ENCODE measurements around the gene SETD2.
A peak's percentile ranks its signal among the peaks of the same experiment; 100 is the strongest.
"Not testable (repeated sequence)": the region's sequence is repeated elsewhere in the genome, so short reads cannot be mapped to it uniquely, and the experiment has no call there.

The SETD2 gene

DNA sequence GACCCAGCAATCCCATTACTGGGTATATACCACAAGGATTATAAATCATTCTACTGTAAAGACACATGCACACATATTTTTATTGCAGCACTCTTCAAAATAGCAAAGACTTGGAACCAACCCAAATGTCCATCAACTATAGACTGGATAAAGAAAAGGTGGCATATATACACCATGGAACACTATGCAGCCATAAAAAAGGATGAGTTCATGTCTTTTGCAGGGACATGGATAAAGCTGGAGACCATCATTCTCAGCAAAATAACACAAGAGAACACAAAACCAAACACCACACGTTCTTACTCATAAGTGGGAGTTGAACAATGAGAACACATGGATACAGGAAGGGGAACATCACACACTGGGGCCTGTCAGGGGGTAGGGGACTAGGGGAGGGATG, 137.5 kb downstream of the SETD2 start:
- DNase-seq: not testable (repeated sequence)

DNA sequence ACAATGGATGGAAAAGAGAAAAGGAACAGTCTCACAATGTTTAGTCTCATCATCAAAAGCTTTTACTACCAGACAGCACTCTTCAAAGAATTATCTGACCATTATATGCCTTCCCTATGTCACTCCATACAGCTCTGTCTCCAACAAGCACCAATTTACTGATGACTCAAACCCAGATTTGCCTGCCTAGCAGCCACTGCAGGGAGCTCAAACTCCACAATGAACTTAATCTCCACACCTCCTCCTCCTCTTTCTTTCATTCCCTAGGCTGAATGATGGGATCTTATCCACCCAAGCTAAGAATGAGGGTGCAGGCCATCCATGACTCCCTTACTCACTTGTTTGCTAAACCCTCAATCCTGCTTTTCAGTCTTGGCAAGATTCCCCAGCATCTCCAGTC, 139.0 kb downstream of the SETD2 start:
- no peak for DNase-seq

DNA sequence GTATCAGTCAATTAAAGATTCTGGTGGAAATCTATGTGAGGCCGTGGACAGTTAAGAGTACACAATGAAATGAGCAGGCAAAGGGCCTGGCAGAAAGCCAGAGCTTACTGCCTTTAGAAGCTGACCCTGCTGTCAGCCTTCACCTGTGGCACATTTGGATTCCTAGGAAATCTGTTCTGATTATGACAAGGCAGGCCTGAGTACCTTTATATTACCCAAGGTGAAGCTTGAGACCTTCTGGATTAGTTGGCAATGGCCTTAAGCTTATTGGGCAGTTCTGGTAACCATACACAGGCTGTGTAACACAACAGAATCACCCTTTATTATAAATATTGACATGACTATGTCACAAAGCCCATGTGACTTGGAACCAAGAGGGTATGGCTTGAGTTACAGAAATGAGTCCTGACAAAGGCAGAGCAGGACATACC, 141.3 kb downstream of the SETD2 start:
- peak in 1 of 2 experiments; percentile 23 for DNase-seq

GRCh38 chr3:47020311-47020710, 143.6 kb downstream of the SETD2 start:
- no peak for DNase-seq

DNA sequence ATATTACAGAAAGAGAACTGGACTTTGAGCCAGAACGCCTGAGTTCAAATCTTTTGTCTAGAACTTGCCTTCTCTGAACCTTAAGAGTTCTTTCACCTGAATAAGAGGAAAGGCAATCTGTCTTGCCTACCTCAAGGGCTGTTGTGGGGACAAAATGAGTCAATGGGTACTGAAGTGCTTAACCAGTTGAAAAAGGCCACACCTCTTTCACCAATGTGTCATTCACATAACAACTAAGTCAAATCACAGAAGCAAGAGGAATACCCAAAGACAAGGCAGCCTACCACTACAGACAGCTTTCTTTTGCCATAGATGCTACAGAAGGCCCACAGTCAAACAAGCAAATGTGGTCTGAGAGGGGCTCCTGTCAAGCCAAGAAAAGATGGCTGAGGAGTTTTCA, 144.7 kb downstream of the SETD2 start:
- no peak for DNase-seq

GRCh38 chr3:47018269-47018611, 145.7 kb downstream of the SETD2 start:
- no peak for DNase-seq

GRCh38 chr3:47017504-47018268, 146.2 kb downstream of the SETD2 start:
- DNase-seq: no peak

- no peak for DNase-seq
Observed at GRCh38 chr3:47016934-47017435, 146.9 kb downstream of the SETD2 start.

DNA sequence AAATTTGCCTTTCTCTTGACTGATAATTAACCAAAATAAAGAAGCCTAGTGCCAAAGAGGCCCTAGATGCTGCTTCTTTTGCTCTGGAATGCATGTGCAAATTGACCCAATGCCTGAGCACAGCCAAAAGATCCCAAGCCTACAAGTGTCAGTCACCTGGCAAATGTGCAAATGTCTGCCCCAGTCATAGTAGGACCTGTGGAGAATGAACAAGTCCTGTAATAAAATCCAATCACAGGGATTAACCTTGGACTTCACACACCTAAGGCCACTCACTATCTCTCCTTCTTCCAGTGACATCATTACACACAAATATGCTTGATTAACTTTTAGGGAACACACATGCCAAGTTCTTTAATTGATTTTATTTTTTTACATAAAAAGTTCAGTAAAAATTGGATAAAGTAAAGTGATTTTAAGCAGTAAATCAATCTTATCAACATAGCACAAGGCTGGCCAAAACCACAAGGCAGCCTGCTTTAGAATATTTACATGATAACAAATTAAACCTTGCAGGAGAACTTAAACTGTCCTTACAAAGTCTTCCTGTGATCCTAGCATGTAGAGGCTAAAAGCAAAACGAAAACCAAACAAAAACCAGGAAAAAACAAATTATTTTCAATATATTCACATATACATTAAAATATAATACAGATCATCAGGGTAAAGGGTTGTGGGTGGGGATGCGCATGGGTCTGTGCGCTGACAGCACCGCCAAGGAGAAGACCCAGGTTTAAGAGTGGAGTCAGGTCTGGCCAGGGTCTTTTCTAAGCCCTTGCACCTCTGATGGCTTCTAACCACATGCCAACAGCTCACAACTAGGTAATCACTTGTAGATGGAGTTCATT, 147.6 kb downstream of the SETD2 start:
- DNase-seq: no peak

DNA sequence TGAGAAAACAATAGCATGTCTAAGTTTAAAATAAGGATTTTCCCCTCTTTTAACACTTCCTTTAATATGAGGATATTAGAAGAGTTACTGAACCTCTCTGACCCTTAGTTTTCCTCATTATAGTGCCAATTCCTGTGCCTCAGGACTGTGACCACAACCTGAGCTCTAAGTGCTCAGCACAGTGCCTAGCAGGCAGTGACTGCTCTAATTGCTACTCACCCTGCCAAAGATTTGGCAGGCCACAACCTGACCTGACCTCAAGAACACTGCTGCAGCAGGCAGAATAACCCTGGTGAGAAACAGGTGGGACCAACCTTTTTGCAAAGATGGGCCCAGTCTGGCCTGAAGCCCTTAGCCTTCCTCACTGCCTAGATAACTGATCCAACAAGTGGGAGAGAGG, 148.8 kb downstream of the SETD2 start:
- no peak for DNase-seq

- DNase-seq: no peak
Observed at GRCh38 chr3:47014036-47014435, 149.9 kb downstream of the SETD2 start.

DNA sequence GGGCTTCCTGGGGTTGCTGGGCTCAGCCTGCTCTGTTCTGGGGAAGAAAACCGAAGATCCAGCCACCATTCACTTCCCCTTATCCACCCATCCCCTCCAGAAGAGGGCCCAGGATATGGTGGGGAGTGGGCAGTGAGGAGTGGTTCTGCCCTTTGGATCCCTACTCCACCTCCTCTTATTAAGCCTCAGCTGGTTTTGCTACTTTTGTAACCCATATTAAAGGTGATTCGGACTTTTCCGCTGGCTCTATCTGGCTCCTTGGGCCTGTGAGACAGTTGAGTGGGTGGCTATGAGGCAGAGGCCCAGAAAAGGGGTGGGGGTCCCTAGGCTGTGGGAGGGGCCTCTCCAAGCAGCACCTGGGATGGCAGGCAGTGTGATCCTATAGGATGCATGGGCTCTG, 150.7 kb downstream of the SETD2 start:
- DNase-seq: no peak

GRCh38 chr3:47012342-47013230, 151.3 kb downstream of the SETD2 start:
- no peak for DNase-seq

DNA sequence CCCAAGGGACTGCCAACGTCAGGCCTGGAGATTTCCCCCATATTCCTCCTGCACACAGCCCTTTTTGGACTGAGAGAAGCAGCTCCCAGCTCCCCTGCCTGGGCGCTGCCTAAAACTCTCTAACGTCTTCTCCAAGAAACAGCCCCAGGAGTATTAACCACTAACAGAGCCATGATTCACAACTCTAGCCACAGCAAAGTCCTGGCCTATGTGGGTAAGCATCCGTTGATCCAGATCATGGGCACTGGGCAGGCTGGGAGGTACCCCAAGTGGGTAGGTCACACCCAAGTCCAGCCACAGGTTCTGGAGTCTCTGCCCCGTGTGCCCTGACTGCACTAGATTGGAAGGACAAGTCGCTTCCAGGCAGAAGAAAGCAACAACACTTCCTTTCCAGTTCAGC, 152.5 kb downstream of the SETD2 start:
- no peak for DNase-seq

DNA sequence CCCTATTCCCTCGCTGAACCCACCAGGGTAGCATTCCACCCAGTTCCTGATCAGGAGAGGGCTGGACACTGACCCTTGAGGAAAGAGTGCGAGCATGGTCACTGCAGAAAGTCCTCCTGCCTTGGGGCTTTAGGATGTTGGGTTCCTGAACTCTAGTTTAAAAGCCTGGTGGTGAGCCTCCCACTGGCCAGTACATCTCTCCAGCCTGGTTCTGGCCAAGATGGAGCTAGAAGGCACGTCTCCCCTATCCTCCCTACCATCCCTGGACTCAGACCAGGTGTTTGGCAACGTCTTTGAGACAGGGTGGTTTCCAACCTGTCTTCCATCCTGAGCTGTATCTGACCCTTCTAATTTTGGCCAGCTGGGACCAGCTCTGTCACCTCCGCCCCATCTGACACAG, 153.0 kb downstream of the SETD2 start:
- no peak for DNase-seq

GRCh38 chr3:47010111-47010712, 153.7 kb downstream of the SETD2 start:
- DNase-seq: no peak

DNA sequence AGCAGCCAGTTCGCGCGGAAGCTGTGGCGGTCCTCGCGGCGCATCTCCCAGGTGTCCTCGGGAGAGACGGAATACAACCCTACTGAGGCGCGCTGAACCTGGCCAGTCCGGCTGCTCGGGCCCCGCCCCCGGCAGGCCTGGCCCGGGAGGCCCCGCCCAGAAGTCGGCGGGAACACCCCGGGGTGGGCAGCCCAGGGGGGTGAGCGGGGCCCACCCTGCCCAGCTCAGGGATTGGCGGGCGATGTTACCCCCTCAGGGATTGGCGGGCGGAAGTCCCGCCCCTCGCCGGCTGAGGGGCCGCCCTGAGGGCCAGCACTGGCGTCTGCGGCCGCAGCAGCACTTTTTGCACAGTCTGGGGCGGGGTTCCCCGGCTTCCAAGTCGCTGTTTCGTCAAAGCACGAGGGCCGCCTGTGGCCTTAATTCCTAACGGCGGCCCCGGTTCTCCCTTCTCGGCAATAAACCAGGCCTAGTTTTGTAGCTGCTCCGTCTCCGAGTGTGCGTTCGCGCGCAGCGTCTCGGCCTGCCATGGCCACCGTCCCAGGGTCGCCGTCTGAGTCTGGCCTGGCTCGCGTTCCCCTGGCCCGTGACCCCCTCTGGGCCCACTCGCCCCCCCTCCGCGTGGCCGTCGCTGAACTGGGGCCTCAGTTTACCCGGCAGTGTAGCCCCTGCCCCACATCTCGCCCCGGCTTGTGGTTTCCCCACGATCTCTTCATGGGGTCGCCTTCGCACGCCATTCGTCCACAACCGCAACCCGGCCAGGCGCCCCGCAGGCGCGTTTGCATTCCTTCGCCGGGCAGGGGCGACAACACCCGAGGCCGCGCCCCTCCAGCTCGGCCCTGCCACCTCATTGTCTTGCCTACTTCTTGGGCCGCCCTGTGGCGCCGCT, 154.4 kb downstream of the SETD2 start:
- peak; percentile 37 to 54 for DNase-seq

DNA sequence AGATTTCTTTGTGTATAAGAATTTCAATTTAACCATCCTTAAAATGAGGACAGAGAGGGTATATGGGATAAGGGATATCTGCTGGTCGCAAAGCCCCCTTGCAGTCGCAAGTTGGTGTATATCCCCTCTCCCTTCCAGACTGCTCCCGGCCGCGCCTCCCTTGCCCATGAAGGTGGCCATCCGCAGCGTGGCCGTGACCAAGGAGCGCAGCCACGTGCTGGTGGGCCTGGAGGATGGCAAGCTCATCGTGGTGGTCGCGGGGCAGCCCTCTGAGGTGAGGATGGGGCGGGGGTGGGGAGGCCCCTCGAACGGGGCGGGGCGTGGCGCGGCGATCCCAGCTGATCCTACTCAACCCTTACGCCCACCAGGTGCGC, 155.1 kb downstream of the SETD2 start:
- DNase-seq: no peak

- DNase-seq: no peak
Observed at GRCh38 chr3:47008234-47008796, 155.6 kb downstream of the SETD2 start.

DNA sequence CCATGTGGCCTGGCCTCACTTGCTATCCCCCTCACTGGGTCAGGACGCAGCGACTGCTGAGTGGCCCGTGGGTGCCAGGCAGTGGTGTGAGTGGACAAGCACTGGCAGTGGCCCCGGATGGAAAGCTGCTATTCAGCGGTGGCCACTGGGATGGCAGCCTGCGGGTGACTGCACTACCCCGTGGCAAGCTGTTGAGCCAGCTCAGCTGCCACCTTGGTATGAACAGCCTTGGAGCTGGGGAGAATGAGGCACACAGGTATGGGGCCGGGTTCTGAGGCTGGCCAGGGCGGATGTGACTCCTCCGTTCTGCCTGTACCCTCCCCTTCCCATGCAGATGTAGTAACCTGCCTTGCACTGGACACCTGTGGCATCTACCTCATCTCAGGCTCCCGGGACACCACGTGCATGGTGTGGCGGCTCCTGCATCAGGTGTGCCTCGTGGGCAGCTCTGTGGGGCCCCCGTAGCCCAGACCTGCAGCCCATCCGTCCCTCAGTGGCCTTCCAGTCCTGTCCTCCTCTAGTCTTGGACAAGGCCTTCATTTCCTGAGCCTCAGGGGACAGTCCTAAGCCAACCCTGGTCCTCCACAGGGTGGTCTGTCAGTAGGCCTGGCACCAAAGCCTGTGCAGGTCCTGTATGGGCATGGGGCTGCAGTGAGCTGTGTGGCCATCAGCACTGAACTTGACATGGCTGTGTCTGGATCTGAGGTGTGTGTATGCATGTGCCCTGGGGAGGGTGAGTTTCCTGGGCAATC, 156.3 kb downstream of the SETD2 start:
- DNase-seq: no peak

- DNase-seq: no peak
Observed at GRCh38 chr3:47007001-47007400, 156.9 kb downstream of the SETD2 start.

Data from NCI-H2081 (cell line).